ENCODE measurements around the gene PBLD.

Gene PBLD

DNA sequence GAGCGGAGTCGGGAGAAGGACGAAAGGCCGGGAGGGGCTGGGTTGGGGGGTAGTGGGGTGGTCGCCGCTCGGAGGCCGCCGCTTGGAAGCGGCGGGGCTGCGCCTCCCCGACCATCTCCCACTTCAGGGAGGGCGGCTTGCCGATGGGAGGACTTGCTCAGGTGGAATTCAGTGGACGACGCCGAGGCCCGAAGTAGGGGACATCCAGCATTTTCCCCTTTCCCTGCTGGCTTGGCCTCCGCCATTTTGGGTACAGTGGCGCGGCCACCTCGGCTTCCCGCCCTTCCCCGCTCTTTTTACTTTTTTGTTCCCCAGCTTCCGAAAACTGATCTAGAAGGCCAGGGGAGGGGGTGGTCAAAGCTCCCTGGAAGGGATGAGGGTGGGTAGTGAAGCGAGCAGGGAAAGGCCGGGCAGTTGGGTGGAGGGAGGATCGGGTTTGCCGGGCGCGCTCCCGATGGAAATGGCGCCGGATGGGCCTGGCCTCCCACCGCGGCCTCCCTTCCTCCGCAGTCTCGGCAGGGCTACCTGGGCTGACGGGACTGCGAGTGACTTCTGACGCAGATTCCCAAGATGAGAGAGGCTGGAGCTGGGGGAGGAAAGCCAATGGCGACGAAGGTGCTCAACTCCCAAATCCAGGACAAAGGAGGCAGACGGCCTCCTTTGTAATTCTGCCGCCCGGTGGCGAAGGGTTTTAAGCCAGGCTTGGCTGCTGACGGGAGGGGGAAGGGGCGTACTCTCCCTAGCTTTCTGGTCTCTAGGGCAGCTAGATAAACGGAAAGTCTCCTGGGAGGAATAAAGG, at the start of gene PBLD:
Gene PBLD (minus strand): TSS at position 670 of the 799 bp plus-strand sequence. CDS start 26,084 bp downstream, outside the sequence.
- peak; percentile 59 for DNase-seq

DNA sequence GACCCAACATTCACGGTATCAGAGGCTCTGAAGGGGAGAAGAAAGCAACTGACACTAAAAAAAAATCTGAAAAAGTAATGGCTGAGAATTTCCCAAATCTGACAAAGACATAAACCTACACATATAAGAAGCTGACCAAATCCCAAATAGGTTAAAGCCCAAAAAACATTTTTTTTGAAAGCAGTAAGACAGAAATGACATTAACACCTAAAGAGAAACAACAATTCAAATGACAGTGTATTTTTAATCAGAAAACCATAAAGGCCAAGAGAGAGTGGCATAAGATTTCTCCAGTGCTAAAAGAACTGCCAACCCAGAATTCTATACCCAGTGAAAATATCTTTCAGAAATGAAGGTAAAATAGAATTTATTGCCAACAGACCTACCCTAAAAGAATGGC, 38.9 kb upstream of the PBLD start:
- DNase-seq: no peak

DNA sequence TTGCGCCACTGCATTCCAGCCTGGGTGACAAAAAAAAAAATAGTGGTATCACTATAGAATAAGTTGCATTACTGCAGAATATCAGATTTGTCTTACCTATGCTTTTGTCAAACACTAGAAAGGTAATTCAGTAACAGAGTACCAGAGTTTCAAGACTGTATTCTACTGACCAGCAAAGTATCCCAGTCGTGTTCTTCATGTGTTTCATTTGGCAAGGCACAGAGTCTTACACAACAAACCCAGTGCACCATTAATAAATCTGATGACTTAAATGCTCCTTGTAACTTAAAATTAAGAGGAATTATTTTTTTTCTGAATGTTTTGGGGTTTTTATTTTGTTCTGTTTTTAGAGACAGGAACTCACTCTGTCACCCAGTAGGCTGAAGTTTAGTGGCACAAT, 34.4 kb upstream of the PBLD start:
- DNase-seq: no peak

DNA sequence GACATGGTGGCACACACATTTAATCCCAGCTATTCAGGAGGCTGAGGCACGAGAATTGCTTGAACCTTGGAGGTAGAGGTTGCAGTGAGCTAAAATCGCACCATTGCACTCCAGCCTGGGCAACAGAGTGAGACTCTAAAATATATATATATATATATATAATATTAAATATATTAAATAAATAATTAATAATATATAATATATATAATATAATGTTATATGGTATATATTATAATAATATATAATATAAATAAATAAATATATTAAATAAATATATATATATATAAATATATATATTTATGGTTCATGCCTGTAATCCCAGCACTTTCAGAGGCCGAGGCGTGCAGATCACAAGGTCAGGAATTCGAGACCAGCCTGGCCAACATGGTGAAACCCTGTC, 33.9 kb upstream of the PBLD start:
- no peak for DNase-seq

DNA sequence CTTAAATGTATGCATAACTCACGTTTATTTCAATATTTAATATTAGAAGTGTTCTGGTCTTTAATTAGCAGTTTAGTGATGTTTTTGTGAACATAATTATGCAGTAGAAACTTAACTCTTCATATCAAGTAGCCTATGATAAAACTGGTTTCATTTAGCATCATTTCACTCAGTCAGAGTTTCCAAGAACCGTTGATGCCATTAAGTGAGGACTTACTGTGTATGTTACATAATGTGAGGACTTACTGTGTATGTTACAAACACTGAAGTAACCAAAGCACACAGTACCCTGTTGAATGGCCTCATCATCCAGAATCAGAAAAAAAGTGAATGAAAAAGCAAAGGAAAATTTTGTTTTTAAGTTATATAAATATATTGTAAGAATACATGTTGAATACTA, 32.9 kb upstream of the PBLD start:
- no peak for DNase-seq

GRCh38 chr10:68364101-68364886, 31.6 kb upstream of the PBLD start:
- no peak for DNase-seq

GRCh38 chr10:68362590-68362989, 29.9 kb upstream of the PBLD start:
- DNase-seq: peak; percentile 82

GRCh38 chr10:68359189-68359588, 26.5 kb upstream of the PBLD start:
- DNase-seq: no peak

- DNase-seq: no peak
Observed at GRCh38 chr10:68353537-68353936, 20.8 kb upstream of the PBLD start.

DNA sequence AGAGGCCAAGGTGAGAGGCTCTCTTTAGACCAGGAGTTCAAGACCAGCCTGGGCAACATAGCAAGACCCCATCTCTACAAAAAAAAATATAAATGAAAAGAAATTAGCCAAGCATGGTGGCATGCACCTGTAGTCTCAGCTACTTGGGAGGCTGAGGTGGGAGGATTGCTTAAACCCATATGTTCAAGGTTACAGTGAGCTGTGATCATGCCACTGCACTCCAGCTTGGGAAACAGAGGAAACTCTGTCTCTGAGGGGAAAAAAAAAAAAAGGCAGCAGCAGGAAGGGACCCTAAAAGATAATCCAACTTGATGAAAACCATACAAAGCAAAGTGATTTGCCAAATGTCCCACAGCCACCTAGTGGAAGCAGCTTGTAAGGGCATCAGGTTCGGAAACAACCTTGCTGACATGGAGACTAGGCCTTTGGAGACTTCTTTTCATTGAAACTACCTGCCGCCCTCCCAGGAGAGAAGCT, 15.6 kb upstream of the PBLD start:
- DNase-seq: peak; percentile 49

DNA sequence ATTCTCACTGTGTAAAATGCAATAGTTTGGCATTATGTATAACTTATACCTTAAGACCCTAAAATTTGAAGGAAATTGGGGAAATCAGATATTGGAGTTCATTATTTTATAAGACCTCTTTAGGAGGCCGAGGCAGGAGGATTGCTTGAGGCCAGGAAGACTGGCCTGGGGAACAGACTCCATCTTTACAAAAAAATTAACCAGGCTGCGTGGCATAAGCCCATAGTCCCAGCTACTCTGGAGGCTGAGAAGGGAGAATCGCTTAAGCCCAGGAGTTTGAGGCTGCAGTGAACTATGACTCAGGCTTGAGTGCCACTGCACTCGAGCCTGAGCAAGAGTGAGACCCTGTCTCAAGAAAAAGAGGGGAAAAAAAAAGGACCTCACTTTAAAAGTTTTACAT, 14.0 kb upstream of the PBLD start:
- DNase-seq: no peak

DNA sequence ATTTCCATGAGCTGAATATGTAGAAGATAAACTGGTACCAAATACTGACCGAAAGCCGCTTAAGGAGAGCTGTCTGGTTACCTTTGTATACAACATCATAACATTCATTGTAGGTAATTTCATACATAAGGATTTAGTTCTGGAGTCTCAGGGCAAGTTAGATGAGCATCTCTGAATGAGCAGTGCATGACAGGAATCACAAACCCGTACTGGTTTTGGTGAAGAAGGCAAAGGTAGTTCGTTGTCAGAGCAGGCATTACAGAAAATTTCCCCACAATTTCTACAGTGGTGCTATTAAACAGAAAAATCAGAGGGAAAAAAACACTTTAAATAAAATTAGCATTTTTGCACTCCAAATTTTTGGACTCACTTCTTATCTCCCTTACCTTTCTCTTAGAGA, 12.9 kb upstream of the PBLD start:
- no peak for DNase-seq

GRCh38 chr10:68342909-68343516, 10.3 kb upstream of the PBLD start:
- no peak for DNase-seq

- no peak for DNase-seq
Observed at GRCh38 chr10:68340358-68341080, 7.8 kb upstream of the PBLD start.

- no peak for DNase-seq
Observed at GRCh38 chr10:68336754-68337351, 4.1 kb upstream of the PBLD start.

DNA sequence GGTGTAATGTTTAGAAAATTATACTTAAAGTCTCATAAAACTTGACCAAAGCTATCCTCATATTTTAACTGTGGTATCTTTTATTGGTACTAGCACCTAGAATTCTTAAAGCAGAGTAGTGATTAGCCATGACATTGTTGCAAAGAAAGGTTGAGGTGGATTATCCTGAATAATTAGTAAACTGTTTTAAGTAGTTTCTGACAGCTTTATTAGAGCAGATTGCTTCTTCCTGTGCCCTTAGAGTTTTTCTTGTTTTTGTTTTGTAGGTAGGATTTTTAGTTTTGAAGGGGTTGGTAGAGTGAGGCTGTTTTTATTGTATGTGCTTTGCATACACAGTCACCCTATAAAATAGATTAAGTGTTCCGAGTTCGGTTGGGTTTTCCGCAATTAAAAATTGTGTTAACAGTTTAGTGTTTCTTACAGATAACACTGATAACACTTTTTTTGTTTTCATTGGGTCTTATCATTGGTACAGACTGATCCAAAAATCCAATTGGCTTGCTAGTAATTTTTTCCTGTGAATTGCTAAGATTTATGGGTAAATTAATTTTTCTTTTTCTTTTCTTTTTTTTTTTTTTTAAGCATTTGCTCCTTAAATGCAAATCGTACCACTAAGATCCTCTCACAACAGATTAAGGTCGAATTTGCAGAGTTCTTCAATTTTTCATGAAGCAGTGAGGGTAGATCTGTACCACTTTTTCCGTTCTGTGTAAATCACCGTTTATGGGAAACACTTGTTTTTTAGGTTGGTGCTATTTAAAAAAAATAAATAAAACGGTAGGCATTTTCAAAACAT, 2.1 kb upstream of the PBLD start:
- no peak for DNase-seq

GRCh38 chr10:68333440-68334431, 1.0 kb upstream of the PBLD start:
- DNase-seq: no peak

- no peak for DNase-seq
Observed at GRCh38 chr10:68333058-68333395, 299 bp upstream of the PBLD start.

GRCh38 chr10:68331455-68332258, 1.1 kb downstream of the PBLD start, which contains the start of gene HNRNPH3:
TSS of gene HNRNPH3 (plus strand) at chr10:68332064. CDS start at chr10:68337222, 5,158 bp downstream.
- DNase-seq: peak; percentile 97
